WTC11 (cell line): ENCODE data around the gene VSTM2B. TPM values are rescaled to one million over a fixed set of nuclear protein-coding genes. Genes with fewer than 3 reads are reported as not detected.

Source experiments
- ATAC-seq: fragments of 200-7000 bp; cut with Tn5 transposase; 2 replicates; pipeline ENCODE4 v1.10.0; 2021; ENCODE audit warnings: mild to moderate bottlenecking, moderate library complexity
- CTCF ChIA-PET: fragments of 300-600 bp; sonication (Branson Sonifier 250); formaldehyde crosslinking; loops from one replicate; lab custom pipeline; 2021; ENCODE audit warnings: antibody characterized with exemption; lab: Charles Lee
- POLR2A ChIA-PET: fragments of 350-600 bp; sonication (Branson Sonifier 250); formaldehyde crosslinking; loops from one replicate; lab custom pipeline; 2021; ENCODE audit warnings: antibody characterized with exemption; lab: Charles Lee
- DNase-seq: peaks from one replicate; pipeline ENCODE4 v3.0.0; 2021; ENCODE audit warnings: low spot score
- H3K27ac Mint-ChIP-seq: 2 replicates; pipeline ENCODE4 v1.8.0; 2021; ENCODE audit warnings: mixed read lengths
- H3K27me3 Mint-ChIP-seq: 2 replicates; pipeline ENCODE4 v1.8.0; 2021; ENCODE audit warnings: low read depth, mild to moderate bottlenecking, moderate library complexity, mixed read lengths
- H3K36me3 Mint-ChIP-seq: 2 replicates; pipeline ENCODE4 v1.8.0; 2021; ENCODE audit warnings: mixed read lengths
- H3K4me1 Mint-ChIP-seq: 2 replicates; pipeline ENCODE4 v1.8.0; 2022; ENCODE audit warnings: mixed read lengths
- H3K4me3 Mint-ChIP-seq: 2 replicates; pipeline ENCODE4 v1.8.0; 2021; ENCODE audit warnings: mild to moderate bottlenecking, moderate library complexity, mixed read lengths
- H3K9me3 Mint-ChIP-seq: 2 replicates; pipeline ENCODE4 v1.8.0; 2021; ENCODE audit warnings: mixed read lengths
- EMX1 ChIP-seq: fragments of 250-450 bp; sonication (Bioruptor Pico); IDR thresholded peaks from 2 replicates; pipeline ENCODE4 v1.8.0; 2021; ENCODE audit warnings: mild to moderate bottlenecking
- ESRRA ChIP-seq: sonication (generic); formaldehyde crosslinking; IDR thresholded peaks from 2 replicates; pipeline ENCODE4 v1.8.1; 2022; ENCODE audit warnings: mild to moderate bottlenecking, missing genetic modification reagents, borderline replicate concordance
- FOXP1 ChIP-seq: sonication (generic); formaldehyde crosslinking; IDR thresholded peaks from 2 replicates; pipeline ENCODE4 v1.8.0; 2022; ENCODE audit warnings: missing genetic modification reagents, mild to moderate bottlenecking, moderate library complexity, borderline replicate concordance
- GRHL2 ChIP-seq: fragments of 250-450 bp; sonication (Bioruptor Pico); IDR thresholded peaks from 2 replicates; pipeline ENCODE4 v1.8.0; 2022; ENCODE audit warnings: mild to moderate bottlenecking, moderate library complexity; ENCODE audit not compliant: insufficient replicate concordance, severe bottlenecking
- KAT7 ChIP-seq: sonication (generic); formaldehyde crosslinking; IDR thresholded peaks from 2 replicates; pipeline ENCODE4 v1.8.1; 2023; ENCODE audit warnings: missing genetic modification reagents, mild to moderate bottlenecking, borderline replicate concordance
- NR3C1 ChIP-seq: sonication (generic); formaldehyde crosslinking; conservative IDR thresholded peaks from 2 replicates; pipeline ENCODE4 v1.8.1; 2023; ENCODE audit warnings: low read depth, mild to moderate bottlenecking, missing genetic modification reagents
- RELA ChIP-seq: sonication (generic); formaldehyde crosslinking; IDR thresholded peaks from 2 replicates; pipeline ENCODE4 v1.8.1; 2022; ENCODE audit warnings: missing genetic modification reagents, mild to moderate bottlenecking, borderline replicate concordance
- SMAD4 ChIP-seq: sonication (generic); formaldehyde crosslinking; IDR thresholded peaks from 2 replicates; pipeline ENCODE4 v1.8.0; 2022; ENCODE audit warnings: mild to moderate bottlenecking, missing genetic modification reagents
- ZNF121 ChIP-seq: sonication (generic); formaldehyde crosslinking; IDR thresholded peaks from 2 replicates; pipeline ENCODE4 v1.8.0; 2023; ENCODE audit warnings: missing genetic modification reagents
- ZNF232 ChIP-seq: sonication (generic); formaldehyde crosslinking; IDR thresholded peaks from 2 replicates; pipeline ENCODE4 v1.8.0; 2022; ENCODE audit warnings: mild to moderate bottlenecking, missing genetic modification reagents
- total RNA-seq: library from RNA; stranded (reverse); gene quantifications from 3 replicates; pipeline ENCODE4 v1.2.3, GENCODE V29; 2021
- TF ChIP-seq, protein P1 (sequence below): fragments of 200-600 bp; IDR thresholded peaks from 2 replicates; pipeline ENCODE4 v1.8.0; 2022; ENCODE audit warnings: antibody characterized with exemption
- TF ChIP-seq, protein P2 (sequence below): sonication (generic); formaldehyde crosslinking; IDR thresholded peaks from 2 replicates; pipeline ENCODE4 v1.8.1; 2022; ENCODE audit warnings: mild to moderate bottlenecking, missing genetic modification reagents, moderate library complexity, borderline replicate concordance
- TF ChIP-seq, protein P3 (sequence below): fragments of 250-450 bp; sonication (Bioruptor Pico); IDR thresholded peaks from 2 replicates; pipeline ENCODE4 v1.8.0; 2021; ENCODE audit warnings: mild to moderate bottlenecking
- TF ChIP-seq, protein P4 (sequence below): sonication (generic); formaldehyde crosslinking; IDR thresholded peaks from 2 replicates; pipeline ENCODE4 v1.8.0; 2022; ENCODE audit warnings: mild to moderate bottlenecking, missing genetic modification reagents
- TF ChIP-seq, protein P5 (sequence below): sonication (generic); formaldehyde crosslinking; IDR thresholded peaks from 2 replicates; pipeline ENCODE4 v1.8.1; 2023; ENCODE audit warnings: mild to moderate bottlenecking, missing genetic modification reagents, borderline replicate concordance

Gene VSTM2B
- total RNA-seq, 1 experiment from 2014 or later, result 3.2 TPM

DNA sequence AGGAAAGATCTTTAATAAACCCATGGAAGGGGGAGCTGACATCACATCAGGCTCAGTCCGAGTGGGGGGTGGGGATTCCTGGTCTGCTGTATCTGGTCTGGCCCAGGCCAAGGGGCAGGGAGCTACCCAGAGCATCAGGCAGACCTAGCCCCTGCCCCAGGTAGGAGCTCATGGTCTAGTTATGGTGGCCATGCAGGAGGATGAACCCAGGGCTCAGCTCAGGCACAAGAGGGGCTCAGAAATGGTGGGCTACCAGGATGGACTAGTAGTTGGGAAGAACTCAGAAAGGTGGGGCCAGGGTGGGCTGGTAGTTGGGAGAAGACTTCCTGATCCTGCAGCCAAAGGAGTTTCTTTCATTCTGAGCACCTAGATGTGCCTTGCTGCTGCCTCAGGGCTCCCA is 14.3 kb downstream of the VSTM2B start (continued):
- TF ChIP-seq EMX1 (CRISPR knock-in tag), result no peak
- no peak for TF ChIP-seq FOXP1 (CRISPR knock-in tag)
- TF ChIP-seq, protein P1, sequence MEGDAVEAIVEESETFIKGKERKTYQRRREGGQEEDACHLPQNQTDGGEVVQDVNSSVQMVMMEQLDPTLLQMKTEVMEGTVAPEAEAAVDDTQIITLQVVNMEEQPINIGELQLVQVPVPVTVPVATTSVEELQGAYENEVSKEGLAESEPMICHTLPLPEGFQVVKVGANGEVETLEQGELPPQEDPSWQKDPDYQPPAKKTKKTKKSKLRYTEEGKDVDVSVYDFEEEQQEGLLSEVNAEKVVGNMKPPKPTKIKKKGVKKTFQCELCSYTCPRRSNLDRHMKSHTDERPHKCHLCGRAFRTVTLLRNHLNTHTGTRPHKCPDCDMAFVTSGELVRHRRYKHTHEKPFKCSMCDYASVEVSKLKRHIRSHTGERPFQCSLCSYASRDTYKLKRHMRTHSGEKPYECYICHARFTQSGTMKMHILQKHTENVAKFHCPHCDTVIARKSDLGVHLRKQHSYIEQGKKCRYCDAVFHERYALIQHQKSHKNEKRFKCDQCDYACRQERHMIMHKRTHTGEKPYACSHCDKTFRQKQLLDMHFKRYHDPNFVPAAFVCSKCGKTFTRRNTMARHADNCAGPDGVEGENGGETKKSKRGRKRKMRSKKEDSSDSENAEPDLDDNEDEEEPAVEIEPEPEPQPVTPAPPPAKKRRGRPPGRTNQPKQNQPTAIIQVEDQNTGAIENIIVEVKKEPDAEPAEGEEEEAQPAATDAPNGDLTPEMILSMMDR, result no peak
- TF ChIP-seq, protein P2, sequence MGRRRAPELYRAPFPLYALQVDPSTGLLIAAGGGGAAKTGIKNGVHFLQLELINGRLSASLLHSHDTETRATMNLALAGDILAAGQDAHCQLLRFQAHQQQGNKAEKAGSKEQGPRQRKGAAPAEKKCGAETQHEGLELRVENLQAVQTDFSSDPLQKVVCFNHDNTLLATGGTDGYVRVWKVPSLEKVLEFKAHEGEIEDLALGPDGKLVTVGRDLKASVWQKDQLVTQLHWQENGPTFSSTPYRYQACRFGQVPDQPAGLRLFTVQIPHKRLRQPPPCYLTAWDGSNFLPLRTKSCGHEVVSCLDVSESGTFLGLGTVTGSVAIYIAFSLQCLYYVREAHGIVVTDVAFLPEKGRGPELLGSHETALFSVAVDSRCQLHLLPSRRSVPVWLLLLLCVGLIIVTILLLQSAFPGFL (CRISPR knock-in tag), result no peak
- TF ChIP-seq ESRRA, result no peak
- TF ChIP-seq, protein P3, sequence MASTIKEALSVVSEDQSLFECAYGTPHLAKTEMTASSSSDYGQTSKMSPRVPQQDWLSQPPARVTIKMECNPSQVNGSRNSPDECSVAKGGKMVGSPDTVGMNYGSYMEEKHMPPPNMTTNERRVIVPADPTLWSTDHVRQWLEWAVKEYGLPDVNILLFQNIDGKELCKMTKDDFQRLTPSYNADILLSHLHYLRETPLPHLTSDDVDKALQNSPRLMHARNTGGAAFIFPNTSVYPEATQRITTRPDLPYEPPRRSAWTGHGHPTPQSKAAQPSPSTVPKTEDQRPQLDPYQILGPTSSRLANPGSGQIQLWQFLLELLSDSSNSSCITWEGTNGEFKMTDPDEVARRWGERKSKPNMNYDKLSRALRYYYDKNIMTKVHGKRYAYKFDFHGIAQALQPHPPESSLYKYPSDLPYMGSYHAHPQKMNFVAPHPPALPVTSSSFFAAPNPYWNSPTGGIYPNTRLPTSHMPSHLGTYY (CRISPR knock-in tag), result no peak
- no peak for TF ChIP-seq ZNF232 (CRISPR knock-in tag)
- no peak for TF ChIP-seq ZNF121
- no peak for TF ChIP-seq SMAD4 (CRISPR knock-in tag)
- TF ChIP-seq KAT7 (CRISPR knock-in tag), result no peak
- no peak for TF ChIP-seq GRHL2
- no peak for TF ChIP-seq NR3C1
- TF ChIP-seq, protein P4, sequence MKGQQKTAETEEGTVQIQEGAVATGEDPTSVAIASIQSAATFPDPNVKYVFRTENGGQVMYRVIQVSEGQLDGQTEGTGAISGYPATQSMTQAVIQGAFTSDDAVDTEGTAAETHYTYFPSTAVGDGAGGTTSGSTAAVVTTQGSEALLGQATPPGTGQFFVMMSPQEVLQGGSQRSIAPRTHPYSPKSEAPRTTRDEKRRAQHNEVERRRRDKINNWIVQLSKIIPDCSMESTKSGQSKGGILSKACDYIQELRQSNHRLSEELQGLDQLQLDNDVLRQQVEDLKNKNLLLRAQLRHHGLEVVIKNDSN (CRISPR knock-in tag), result no peak

DNA sequence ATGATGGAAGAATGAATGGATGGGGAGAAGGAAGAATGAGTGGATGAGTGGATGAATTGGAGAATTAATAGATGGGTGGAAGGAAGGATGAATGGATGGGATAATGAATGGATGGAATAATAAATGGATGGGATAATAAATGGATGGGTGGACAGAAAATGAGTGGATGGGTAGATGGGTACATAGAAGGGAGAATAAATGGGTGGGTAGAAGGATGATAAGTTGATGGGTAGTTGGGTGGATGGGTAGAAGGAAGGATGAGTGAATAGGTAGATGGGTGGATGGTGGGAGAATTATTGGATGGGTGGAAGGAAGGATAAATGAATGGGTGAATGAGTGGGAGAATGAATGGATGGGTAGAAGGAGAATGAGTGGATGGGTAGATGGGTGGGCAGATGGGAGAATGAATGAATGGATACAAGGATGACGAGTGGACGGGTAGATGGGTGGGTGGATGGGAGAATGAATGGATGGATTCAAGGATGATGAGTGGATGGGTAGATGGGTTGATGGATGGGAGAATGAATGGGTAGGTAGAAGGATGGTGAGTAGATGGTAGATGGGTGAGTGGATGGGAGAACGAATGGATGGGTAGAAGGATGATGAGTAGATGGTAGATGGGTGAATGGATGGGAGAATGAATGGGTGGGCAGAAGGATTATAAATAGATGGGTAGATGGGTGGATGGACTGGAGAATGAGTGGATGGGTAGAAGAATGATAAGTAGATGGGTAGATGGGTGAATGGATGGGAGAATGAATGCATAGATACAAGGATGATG is 15.9 kb downstream of the VSTM2B start:
- no peak overlapping the region for H3K4me3 Mint-ChIP-seq
- CTCF ChIA-PET, result no interaction called here
- no peak for ATAC-seq

More for the DNA sequence above, 15.9 kb downstream of the VSTM2B start:
- POLR2A ChIA-PET, result no interaction called here
- Mint-ChIP-seq H3K27me3 (no peaks in the 10 kb centered on the region), H3K4me1 (peaks cover 3% of the 10 kb centered on the region; the same call in 1 of the 2 replicates), H3K9me3 (peaks cover 6% of the 10 kb centered on the region)
- DNase-seq, result no peak
- TF ChIP-seq, protein P5, sequence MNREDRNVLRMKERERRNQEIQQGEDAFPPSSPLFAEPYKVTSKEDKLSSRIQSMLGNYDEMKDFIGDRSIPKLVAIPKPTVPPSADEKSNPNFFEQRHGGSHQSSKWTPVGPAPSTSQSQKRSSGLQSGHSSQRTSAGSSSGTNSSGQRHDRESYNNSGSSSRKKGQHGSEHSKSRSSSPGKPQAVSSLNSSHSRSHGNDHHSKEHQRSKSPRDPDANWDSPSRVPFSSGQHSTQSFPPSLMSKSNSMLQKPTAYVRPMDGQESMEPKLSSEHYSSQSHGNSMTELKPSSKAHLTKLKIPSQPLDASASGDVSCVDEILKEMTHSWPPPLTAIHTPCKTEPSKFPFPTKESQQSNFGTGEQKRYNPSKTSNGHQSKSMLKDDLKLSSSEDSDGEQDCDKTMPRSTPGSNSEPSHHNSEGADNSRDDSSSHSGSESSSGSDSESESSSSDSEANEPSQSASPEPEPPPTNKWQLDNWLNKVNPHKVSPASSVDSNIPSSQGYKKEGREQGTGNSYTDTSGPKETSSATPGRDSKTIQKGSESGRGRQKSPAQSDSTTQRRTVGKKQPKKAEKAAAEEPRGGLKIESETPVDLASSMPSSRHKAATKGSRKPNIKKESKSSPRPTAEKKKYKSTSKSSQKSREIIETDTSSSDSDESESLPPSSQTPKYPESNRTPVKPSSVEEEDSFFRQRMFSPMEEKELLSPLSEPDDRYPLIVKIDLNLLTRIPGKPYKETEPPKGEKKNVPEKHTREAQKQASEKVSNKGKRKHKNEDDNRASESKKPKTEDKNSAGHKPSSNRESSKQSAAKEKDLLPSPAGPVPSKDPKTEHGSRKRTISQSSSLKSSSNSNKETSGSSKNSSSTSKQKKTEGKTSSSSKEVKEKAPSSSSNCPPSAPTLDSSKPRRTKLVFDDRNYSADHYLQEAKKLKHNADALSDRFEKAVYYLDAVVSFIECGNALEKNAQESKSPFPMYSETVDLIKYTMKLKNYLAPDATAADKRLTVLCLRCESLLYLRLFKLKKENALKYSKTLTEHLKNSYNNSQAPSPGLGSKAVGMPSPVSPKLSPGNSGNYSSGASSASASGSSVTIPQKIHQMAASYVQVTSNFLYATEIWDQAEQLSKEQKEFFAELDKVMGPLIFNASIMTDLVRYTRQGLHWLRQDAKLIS (CRISPR knock-in tag), result no peak
- no peak for TF ChIP-seq RELA (CRISPR knock-in tag)
- TF ChIP-seq, all 79 proteins: peak for 0
- Mint-ChIP-seq H3K36me3 (no peaks in the 10 kb centered on the region), H3K27ac (no peak overlapping the region)
